Panc1 (cell line): ENCODE results near the gene AGRP. TPM values are rescaled to one million over a fixed set of nuclear protein-coding genes. Genes with fewer than 3 reads are reported as not detected.

ENCODE experiments used
- ATAC-seq: fragments of 200-7000 bp; cut with Tn5 transposase; 2 replicates; pipeline ENCODE4 v1.9.1; 2020; ENCODE audit warnings: mild to moderate bottlenecking, moderate library complexity
- BruUV-seq: library from RNA; stranded (reverse); fragments of 400-500 nt; replicated peaks from 2 replicates; lab custom pipeline; 2021; lab: Mats Ljungman, UMichigan
- CTCF ChIA-PET: fragments of 300-600 bp; sonication (Branson Sonifier 250); formaldehyde crosslinking; loops from one replicate; lab custom pipeline; 2022; ENCODE audit warnings: antibody characterized with exemption; lab: Charles Lee
- POLR2A ChIA-PET: fragments of 300-600 bp; sonication (Branson Sonifier 250); formaldehyde crosslinking; loops from one replicate; lab custom pipeline; 2022; ENCODE audit warnings: antibody characterized with exemption; lab: Charles Lee
- DNase-seq: peaks from one replicate; pipeline ENCODE4 v3.0.0-alpha.2; 2010; ENCODE audit warnings: low read depth, low spot score
- H3K27ac ChIP-seq: 2 replicates; pipeline ENCODE4 v1.5.1; 2011; ENCODE audit warnings: mild to moderate bottlenecking, low read length, inconsistent platforms
- H3K27me3 ChIP-seq: fragments of 200-500 bp; sonication (Bioruptor generic); 2 replicates; pipeline ENCODE4 v1.6.0; 2014; ENCODE audit warnings: low read length, inconsistent platforms; ENCODE audit not compliant: control insufficient read depth, insufficient read depth
- H3K36me3 ChIP-seq: fragments of 200-500 bp; sonication (Bioruptor generic); 2 replicates; pipeline ENCODE4 v1.5.1; 2014; ENCODE audit warnings: inconsistent platforms, mild to moderate bottlenecking, low read length, moderate library complexity; ENCODE audit not compliant: control insufficient read depth, insufficient read depth
- H3K4me1 ChIP-seq: 2 replicates; pipeline ENCODE4 v1.5.1; 2011; ENCODE audit warnings: inconsistent platforms, mild to moderate bottlenecking, low read length, moderate library complexity; ENCODE audit not compliant: control insufficient read depth, insufficient read depth
- H3K4me3 ChIP-seq, 2 experiments: 2 replicates each; pipeline ENCODE4 v1.5.1; 2011 to 2012; ENCODE audit warnings: low read depth in 2 of 2, low read length in 2 of 2, mild to moderate bottlenecking in 2 of 2, inconsistent platforms in 1 of 2, moderate library complexity in 1 of 2
- H3K9me3 ChIP-seq: fragments of 200-500 bp; sonication (Bioruptor generic); 2 replicates; pipeline ENCODE4 v1.5.1; 2014; ENCODE audit warnings: low read depth, mild to moderate bottlenecking, inconsistent platforms, low read length, moderate library complexity; ENCODE audit not compliant: control insufficient read depth, insufficient read depth
- CTCF ChIP-seq: fragments of 450-650 bp; IDR thresholded peaks from 2 replicates; pipeline ENCODE4 v1.5.1; 2017; ENCODE audit warnings: mild to moderate bottlenecking
- POLR2AphosphoS5 ChIP-seq: IDR thresholded peaks from 2 replicates; pipeline ENCODE4 v1.6.1; 2012; ENCODE audit warnings: mild to moderate bottlenecking, low read depth, low read length, moderate library complexity
- REST ChIP-seq, 2 experiments: IDR thresholded peaks; 2 replicates each; pipeline ENCODE4 v1.6.1; 2011 to 2012; ENCODE audit warnings: low read depth in 2 of 2, control low read depth in 1 of 2, low read length in 1 of 2, mild to moderate bottlenecking in 1 of 2, moderate library complexity in 1 of 2; ENCODE audit not compliant: insufficient read depth in 1 of 2
- SIN3A ChIP-seq: IDR thresholded peaks from 2 replicates; pipeline ENCODE4 v1.6.1; 2012; ENCODE audit warnings: low read depth, mild to moderate bottlenecking, low read length, moderate library complexity, borderline replicate concordance; ENCODE audit not compliant: insufficient read depth
- TCF7L2 ChIP-seq: IDR thresholded peaks from 2 replicates; pipeline ENCODE4 v1.6.1; 2011; ENCODE audit warnings: mild to moderate bottlenecking, low read depth, low read length, inconsistent platforms
- in situ Hi-C: cut with HindIII; loops from 2 replicates; pipeline ENCODE4 v1.10.0; 2016; ENCODE audit warnings: low sequenced_read_pairs, low pct_unique_long_range_greater_than_20kb
- intact Hi-C: fragments of 100-400 bp; cut with micrococcal nuclease; formaldehyde crosslinking; loops from one replicate; pipeline ENCODE4 v1.10.0; 2022; ENCODE audit not compliant: unreplicated experiment
- total RNA-seq: library from RNA; stranded (reverse); gene quantifications from one replicate; pipeline ENCODE4 v1.2.1, GENCODE V29; 2021; ENCODE audit not compliant: unreplicated experiment

Gene AGRP
- total RNA-seq, 1 experiment from 2014 or later = not detected

GRCh38 chr16:67477960-67478554 lies 5.3 kb downstream of the AGRP start:
- no peaks in the 10 kb centered on the region for H3K27me3 ChIP-seq
- TF ChIP-seq POLR2AphosphoS5 (no peak), SIN3A (no peak), TCF7L2 (no peak), CTCF (no peak), REST (IDR thresholded peaks at IDR 0.05; ENCODE audit: insufficient read depth in 1 of 2, low read depth in 2 of 2, low read length in 1 of 2) (no peak)
- no peaks in the 10 kb centered on the region for H3K9me3 ChIP-seq
- no peak overlapping the region for H3K4me3 ChIP-seq
- intact Hi-C loops = no loop called here
- peaks cover 5% of the 10 kb centered on the region; the same call in 1 of the 2 replicates for H3K4me1 ChIP-seq
- ChIA-PET POLR2A (no interaction called here), CTCF (interaction anchor here (0.5 kb wide), 1 partner anchor 128 kb away, joined by 7 read pairs; no protein-coding TSS in a partner anchor)
- in situ Hi-C loops = no loop called here
- ATAC-seq (no peak), DNase-seq (no peak)
- H3K36me3 ChIP-seq = no peaks in the 10 kb centered on the region; the same call in 1 of the 2 replicates
- H3K27ac ChIP-seq = no peak overlapping the region
- no TSS peak for BruUV-seq

GRCh38 chr16:67474551-67475455 lies 8.5 kb downstream of the AGRP start:
- H3K36me3 ChIP-seq = no peaks in the 10 kb centered on the region
- no peak overlapping the region for H3K4me3 ChIP-seq
- BruUV-seq = no TSS peak
- intact Hi-C loops (no loop called here), in situ Hi-C loops (no loop called here)
- H3K4me1 ChIP-seq = peaks cover 2% of the 10 kb centered on the region; the same call in 1 of the 2 replicates
- no peak for ATAC-seq
- DNase-seq = no peak
- no peak overlapping the region for H3K27ac ChIP-seq
- ChIA-PET POLR2A (interaction anchor here (0.9 kb wide), 1 partner anchor 75 kb away, joined by 3 read pairs; no protein-coding TSS in a partner anchor), CTCF (no interaction called here)
- no peaks in the 10 kb centered on the region for H3K27me3 ChIP-seq
- TF ChIP-seq POLR2AphosphoS5 = no peak
- TF ChIP-seq CTCF = no peak
- TF ChIP-seq SIN3A = no peak
- TF ChIP-seq TCF7L2 = no peak
- no peak for TF ChIP-seq REST (IDR thresholded peaks at IDR 0.05; ENCODE audit: insufficient read depth in 1 of 2, low read depth in 2 of 2, low read length in 1 of 2)
- no peaks in the 10 kb centered on the region for H3K9me3 ChIP-seq
